Measurements from ENCODE around the gene PI16. TPM values are rescaled to one million over a fixed set of nuclear protein-coding genes. Genes with fewer than 3 reads are reported as not detected.

The PI16 gene
- total and polyA plus RNA-seq, 2 experiments from 2014 or later, result 0.50 TPM; not detected in 1

DNA sequence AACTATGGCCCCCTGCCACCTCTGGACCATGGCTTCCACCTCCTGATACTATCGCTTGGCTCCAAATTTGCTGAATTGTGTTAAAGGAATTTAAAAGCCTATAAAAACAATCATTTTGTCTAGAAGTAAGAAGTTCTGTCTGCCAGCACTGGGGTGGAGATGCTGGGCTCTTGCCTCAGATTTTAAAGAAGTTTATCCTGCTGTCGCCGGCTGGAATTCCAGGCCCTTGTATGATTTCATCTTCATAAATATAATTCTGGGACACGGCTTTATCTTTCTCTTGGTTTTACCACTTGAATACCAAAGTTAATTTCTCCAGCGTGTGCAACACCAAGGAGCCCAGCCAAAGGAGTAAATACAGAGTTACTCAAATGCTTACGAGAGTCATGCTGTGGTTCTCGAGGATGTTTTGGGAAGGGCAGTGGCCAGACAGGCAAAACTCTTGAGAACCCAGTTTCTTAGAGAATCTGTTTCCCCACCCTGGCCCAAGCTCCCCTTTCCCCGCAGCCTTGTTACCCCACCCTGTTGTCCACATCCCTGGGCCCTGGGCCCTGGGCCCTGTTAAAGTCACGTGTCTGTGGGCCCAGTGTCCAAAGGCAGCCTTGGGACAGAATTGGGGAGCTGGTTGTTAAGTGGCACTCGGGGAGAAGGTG, 36.9 kb upstream of the PI16 start:
- Histone ChIP-seq H3K27ac (ENCODE audit: low read depth) (0 out of 2 replicates have a peak overlapping the region, but pooled peaks have one; percentile 19), H2AFZ (no peak overlapping the region), H3K4me2 (no peak overlapping the region), H3K27me3 (ENCODE audit: insufficient read depth) (no peaks in the 10 kb centered on the region), H3K9me2 (ENCODE audit: insufficient read depth) (no peaks in the 10 kb centered on the region), H3K36me3 (ENCODE audit: insufficient read depth) (no peaks in the 10 kb centered on the region), H3K79me2 (replicated peaks; ENCODE audit: insufficient read depth) (no peaks in the 10 kb centered on the region), H3K4me3 (no peak overlapping the region), H3F3A (replicated peaks; ENCODE audit: low read depth) (no peaks in the 10 kb centered on the region), H3K4me1 (ENCODE audit: insufficient read depth) (no peaks in the 10 kb centered on the region), H4K20me1 (replicated peaks; ENCODE audit: insufficient read depth) (0 out of 2 replicates have a peak, but pooled peaks cover 5% of the 10 kb centered on the region)
- H3K27ac Mint-ChIP-seq, result no peak overlapping the region
- no peak for DNase-seq (ENCODE audit: low spot score)
- H3K4me3 Mint-ChIP-seq, result no peak overlapping the region
- H3K9me3 Mint-ChIP-seq, result no peaks in the 10 kb centered on the region
- TF ChIP-seq, protein P1, sequence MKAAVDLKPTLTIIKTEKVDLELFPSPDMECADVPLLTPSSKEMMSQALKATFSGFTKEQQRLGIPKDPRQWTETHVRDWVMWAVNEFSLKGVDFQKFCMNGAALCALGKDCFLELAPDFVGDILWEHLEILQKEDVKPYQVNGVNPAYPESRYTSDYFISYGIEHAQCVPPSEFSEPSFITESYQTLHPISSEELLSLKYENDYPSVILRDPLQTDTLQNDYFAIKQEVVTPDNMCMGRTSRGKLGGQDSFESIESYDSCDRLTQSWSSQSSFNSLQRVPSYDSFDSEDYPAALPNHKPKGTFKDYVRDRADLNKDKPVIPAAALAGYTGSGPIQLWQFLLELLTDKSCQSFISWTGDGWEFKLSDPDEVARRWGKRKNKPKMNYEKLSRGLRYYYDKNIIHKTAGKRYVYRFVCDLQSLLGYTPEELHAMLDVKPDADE (IDR thresholded peaks at IDR 0.05), result no peak
- TF ChIP-seq CREB1 (CRISPR knock-in tag; IDR thresholded peaks at IDR 0.05; ENCODE audit: low read depth) (no peak), STAT1 (IDR thresholded peaks at IDR 0.05; ENCODE audit: unreplicated experiment) (no peak), ZNF114 (CRISPR knock-in tag; IDR thresholded peaks at IDR 0.05) (no peak), NANOG (IDR thresholded peaks at IDR 0.05; ENCODE audit: borderline replicate concordance) (no peak), ZNF331 (CRISPR knock-in tag; IDR thresholded peaks at IDR 0.05; ENCODE audit: low read depth) (no peak), POLR2AphosphoS5 (IDR thresholded peaks at IDR 0.05; ENCODE audit: low read depth) (no peak), JUNB (IDR thresholded peaks at IDR 0.05; ENCODE audit: unreplicated experiment) (no peak)
- TF ChIP-seq, protein P2, sequence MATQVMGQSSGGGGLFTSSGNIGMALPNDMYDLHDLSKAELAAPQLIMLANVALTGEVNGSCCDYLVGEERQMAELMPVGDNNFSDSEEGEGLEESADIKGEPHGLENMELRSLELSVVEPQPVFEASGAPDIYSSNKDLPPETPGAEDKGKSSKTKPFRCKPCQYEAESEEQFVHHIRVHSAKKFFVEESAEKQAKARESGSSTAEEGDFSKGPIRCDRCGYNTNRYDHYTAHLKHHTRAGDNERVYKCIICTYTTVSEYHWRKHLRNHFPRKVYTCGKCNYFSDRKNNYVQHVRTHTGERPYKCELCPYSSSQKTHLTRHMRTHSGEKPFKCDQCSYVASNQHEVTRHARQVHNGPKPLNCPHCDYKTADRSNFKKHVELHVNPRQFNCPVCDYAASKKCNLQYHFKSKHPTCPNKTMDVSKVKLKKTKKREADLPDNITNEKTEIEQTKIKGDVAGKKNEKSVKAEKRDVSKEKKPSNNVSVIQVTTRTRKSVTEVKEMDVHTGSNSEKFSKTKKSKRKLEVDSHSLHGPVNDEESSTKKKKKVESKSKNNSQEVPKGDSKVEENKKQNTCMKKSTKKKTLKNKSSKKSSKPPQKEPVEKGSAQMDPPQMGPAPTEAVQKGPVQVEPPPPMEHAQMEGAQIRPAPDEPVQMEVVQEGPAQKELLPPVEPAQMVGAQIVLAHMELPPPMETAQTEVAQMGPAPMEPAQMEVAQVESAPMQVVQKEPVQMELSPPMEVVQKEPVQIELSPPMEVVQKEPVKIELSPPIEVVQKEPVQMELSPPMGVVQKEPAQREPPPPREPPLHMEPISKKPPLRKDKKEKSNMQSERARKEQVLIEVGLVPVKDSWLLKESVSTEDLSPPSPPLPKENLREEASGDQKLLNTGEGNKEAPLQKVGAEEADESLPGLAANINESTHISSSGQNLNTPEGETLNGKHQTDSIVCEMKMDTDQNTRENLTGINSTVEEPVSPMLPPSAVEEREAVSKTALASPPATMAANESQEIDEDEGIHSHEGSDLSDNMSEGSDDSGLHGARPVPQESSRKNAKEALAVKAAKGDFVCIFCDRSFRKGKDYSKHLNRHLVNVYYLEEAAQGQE (IDR thresholded peaks at IDR 0.05; ENCODE audit: unreplicated experiment), result no peak
- no peaks in the 10 kb centered on the region for H3K36me3 Mint-ChIP-seq (ENCODE audit: low read depth)
- H3K27me3 Mint-ChIP-seq (ENCODE audit: insufficient read depth, low read depth, poor library complexity), result peaks cover 12% of the 10 kb centered on the region
- H3K4me1 Mint-ChIP-seq, result peaks cover 8% of the 10 kb centered on the region
- ATAC-seq, result no peak

DNA sequence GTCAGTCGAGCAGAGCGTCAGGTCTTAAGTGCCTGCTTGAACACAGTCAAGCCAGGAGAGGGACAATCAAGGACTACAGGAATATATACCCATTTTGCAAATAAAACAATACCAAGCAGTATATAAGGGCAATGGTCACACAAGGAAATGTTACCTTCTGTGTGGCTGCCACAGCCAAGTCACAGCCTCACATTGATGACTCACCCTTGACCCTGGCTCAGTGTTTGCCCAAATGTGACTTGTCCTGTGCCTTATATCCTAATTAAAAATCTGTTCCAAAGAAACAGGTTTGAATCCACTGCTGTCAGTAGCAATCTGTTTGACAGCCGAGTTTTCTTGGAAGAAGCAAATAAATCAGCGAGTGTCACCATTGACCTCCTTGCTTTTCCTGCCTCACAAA, 34.5 kb upstream of the PI16 start:
- ATAC-seq (no peak), DNase-seq (ENCODE audit: low spot score) (no peak)
- Histone ChIP-seq H3K36me3 (ENCODE audit: insufficient read depth) (no peaks in the 10 kb centered on the region), H3F3A (replicated peaks; ENCODE audit: low read depth) (no peaks in the 10 kb centered on the region), H3K27ac (ENCODE audit: low read depth) (no peak overlapping the region), H3K79me2 (replicated peaks; ENCODE audit: insufficient read depth) (no peaks in the 10 kb centered on the region), H3K4me1 (ENCODE audit: insufficient read depth) (no peaks in the 10 kb centered on the region), H4K20me1 (replicated peaks; ENCODE audit: insufficient read depth) (0 out of 2 replicates have a peak, but pooled peaks cover 5% of the 10 kb centered on the region), H3K9me2 (ENCODE audit: insufficient read depth) (no peaks in the 10 kb centered on the region), H3K4me2 (no peak overlapping the region), H3K27me3 (ENCODE audit: insufficient read depth) (no peaks in the 10 kb centered on the region), H2AFZ (no peak overlapping the region), H3K4me3 (no peak overlapping the region)
- Mint-ChIP-seq H3K9me3 (no peaks in the 10 kb centered on the region), H3K27ac (no peak overlapping the region), H3K27me3 (ENCODE audit: insufficient read depth, low read depth, poor library complexity) (peaks cover 7% of the 10 kb centered on the region), H3K36me3 (ENCODE audit: low read depth) (no peaks in the 10 kb centered on the region), H3K4me1 (no peaks in the 10 kb centered on the region; the same call in 2 of the 3 replicates), H3K4me3 (no peak overlapping the region)
- TF ChIP-seq EZH2phosphoT487 (IDR thresholded peaks at IDR 0.05; ENCODE audit: unreplicated experiment) (no peak), POLR2AphosphoS5 (IDR thresholded peaks at IDR 0.05; ENCODE audit: low read depth) (no peak), NANOG (IDR thresholded peaks at IDR 0.05; ENCODE audit: borderline replicate concordance) (no peak)
- TF ChIP-seq, protein P2 (IDR thresholded peaks at IDR 0.05; ENCODE audit: unreplicated experiment), result no peak
- TF ChIP-seq, protein P3, sequence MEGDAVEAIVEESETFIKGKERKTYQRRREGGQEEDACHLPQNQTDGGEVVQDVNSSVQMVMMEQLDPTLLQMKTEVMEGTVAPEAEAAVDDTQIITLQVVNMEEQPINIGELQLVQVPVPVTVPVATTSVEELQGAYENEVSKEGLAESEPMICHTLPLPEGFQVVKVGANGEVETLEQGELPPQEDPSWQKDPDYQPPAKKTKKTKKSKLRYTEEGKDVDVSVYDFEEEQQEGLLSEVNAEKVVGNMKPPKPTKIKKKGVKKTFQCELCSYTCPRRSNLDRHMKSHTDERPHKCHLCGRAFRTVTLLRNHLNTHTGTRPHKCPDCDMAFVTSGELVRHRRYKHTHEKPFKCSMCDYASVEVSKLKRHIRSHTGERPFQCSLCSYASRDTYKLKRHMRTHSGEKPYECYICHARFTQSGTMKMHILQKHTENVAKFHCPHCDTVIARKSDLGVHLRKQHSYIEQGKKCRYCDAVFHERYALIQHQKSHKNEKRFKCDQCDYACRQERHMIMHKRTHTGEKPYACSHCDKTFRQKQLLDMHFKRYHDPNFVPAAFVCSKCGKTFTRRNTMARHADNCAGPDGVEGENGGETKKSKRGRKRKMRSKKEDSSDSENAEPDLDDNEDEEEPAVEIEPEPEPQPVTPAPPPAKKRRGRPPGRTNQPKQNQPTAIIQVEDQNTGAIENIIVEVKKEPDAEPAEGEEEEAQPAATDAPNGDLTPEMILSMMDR (conservative IDR thresholded peaks at IDR 0.05; ENCODE audit: low read depth in 2 of 2), result no peak

Data from GM23338 (cell line).